Measurements from ENCODE around the gene ARSG. TPM values are rescaled to one million over a fixed set of nuclear protein-coding genes. Genes with fewer than 3 reads are reported as not detected.

Gene ARSG
- total and polyA plus RNA-seq, 12 donors, result 0.95 to 6.2 (median 3.5) TPM

GRCh38 chr17:68425979-68426378 is 134.7 kb downstream of the ARSG start:
- TF ChIP-seq CTCF (IDR thresholded peaks at IDR 0.05), result no peak
- H3K36me3 ChIP-seq, result peaks cover 0 to 100% (median 92%) of the 10 kb centered on the region in 9 donors
- no peaks in the 10 kb centered on the region for H3K27me3 ChIP-seq
- no peak overlapping the region for H3K4me3 ChIP-seq
- H3K4me1 ChIP-seq, result no peaks in the 10 kb centered on the region
- H3K9me3 ChIP-seq, result no peaks in the 10 kb centered on the region
- intact Hi-C loops (cut with DNase I), result loop anchor here in 1 of 10 donors (10.0 kb wide), 1 partner anchor 161 kb away; no protein-coding TSS in a partner anchor
- no peak for ATAC-seq
- no peak overlapping the region for H3K27ac ChIP-seq
- 88 to 96% methylated on average over 12 of the region's 12 CpGs for WGBS, 2 donors
- no peak for DNase-seq

- no peak for TF ChIP-seq CTCF (IDR thresholded peaks at IDR 0.05)
- Histone ChIP-seq H3K4me3 (no peak overlapping the region), H3K27ac (no peak overlapping the region), H3K9me3 (no peaks in the 10 kb centered on the region), H3K36me3 (peaks cover 0 to 100% (median 86%) of the 10 kb centered on the region in 9 donors), H3K27me3 (no peaks in the 10 kb centered on the region), H3K4me1 (peaks cover 0 to 14% (median 5%) of the 10 kb centered on the region in 9 donors)
- WGBS, 2 donors, result 97% methylated on average over 7 of the region's 7 CpGs
- DNase-seq (no peak), ATAC-seq (no peak)
- intact Hi-C loops (cut with DNase I), result loop anchor here in 1 of 10 donors (10.0 kb wide), 1 partner anchor 163 kb away; no protein-coding TSS in a partner anchor
These were observed 136.3 kb downstream of the ARSG start for GRCh38 chr17:68427575-68427974.

GRCh38 chr17:68428498-68429172 is 137.3 kb downstream of the ARSG start:
- Histone ChIP-seq H3K9me3 (no peaks in the 10 kb centered on the region), H3K36me3 (peaks cover 0 to 100% (median 86%) of the 10 kb centered on the region in 9 donors), H3K27me3 (no peaks in the 10 kb centered on the region), H3K27ac (no peak overlapping the region), H3K4me1 (peaks cover 0 to 15% (median 7%) of the 10 kb centered on the region in 9 donors), H3K4me3 (no peak overlapping the region)
- no peak for TF ChIP-seq CTCF (IDR thresholded peaks at IDR 0.05)
- WGBS, 2 donors, result 86 to 87% methylated on average over 14 of the region's 14 CpGs
- intact Hi-C loops (cut with DNase I), result loop anchor here in 1 of 10 donors (10.0 kb wide), 1 partner anchor 164 kb away; no protein-coding TSS in a partner anchor
- ATAC-seq (peak in 3 of 8 donors; percentile 13 to 36 (median 19)), DNase-seq (no peak)

- Histone ChIP-seq H3K4me3 (no peak overlapping the region), H3K27me3 (no peaks in the 10 kb centered on the region), H3K9me3 (no peaks in the 10 kb centered on the region), H3K36me3 (peaks cover 0 to 100% (median 87%) of the 10 kb centered on the region in 9 donors), H3K27ac (no peak overlapping the region), H3K4me1 (peaks cover 0 to 23% (median 9%) of the 10 kb centered on the region in 9 donors)
- no peak for TF ChIP-seq CTCF (IDR thresholded peaks at IDR 0.05)
- ATAC-seq (no peak), DNase-seq (no peak)
- intact Hi-C loops (cut with DNase I), result loop anchor here in 6 of 10 donors (5.0 to 10.0 kb wide), 3 partner anchors 75 to 165 kb away; no protein-coding TSS in a partner anchor
- 94 to 95% methylated on average over 11 of the region's 11 CpGs for WGBS, 2 donors
These were observed 138.6 kb downstream of the ARSG start for GRCh38 chr17:68429881-68430280.
